Stimulated activated CD4-positive, alpha-beta T cell treated with anti-CD3 and anti-CD28 coated beads, Interleukin-2, amount 100 ng/mL, for 4 hours (primary cell): ENCODE measurements around the gene IL20RA.

ENCODE experiments used
- DNase-seq: peaks from one replicate; pipeline ENCODE4 v3.0.0-alpha.2; 2020; ENCODE audit warnings: low read depth

IL20RA gene

DNA sequence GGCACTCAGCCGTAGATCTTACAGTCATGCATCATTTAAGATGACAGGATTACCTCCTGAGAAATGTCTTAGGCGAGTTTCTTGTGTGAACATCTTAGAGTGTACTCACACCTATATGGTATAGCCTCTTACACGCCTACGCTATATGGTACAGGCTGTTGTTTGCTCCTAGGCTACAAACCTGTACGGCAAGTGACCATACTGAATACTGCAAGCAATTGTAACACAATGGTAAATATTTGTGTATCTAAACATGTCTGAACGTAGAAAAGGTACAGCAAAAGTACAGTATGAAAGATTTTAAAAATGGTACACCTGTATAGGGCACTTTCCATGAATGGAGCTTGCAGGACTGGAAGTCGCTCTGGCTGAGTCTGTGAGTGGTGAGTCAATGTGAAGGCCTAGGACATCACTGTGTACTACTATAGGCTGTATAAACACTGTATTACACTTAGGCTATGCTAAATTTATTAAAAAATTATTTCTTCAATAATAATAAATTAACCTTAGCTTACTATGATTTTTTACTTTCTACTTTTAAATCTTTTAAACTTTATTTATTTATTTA, 541 bp upstream of the IL20RA start:
- no peak for DNase-seq

DNA sequence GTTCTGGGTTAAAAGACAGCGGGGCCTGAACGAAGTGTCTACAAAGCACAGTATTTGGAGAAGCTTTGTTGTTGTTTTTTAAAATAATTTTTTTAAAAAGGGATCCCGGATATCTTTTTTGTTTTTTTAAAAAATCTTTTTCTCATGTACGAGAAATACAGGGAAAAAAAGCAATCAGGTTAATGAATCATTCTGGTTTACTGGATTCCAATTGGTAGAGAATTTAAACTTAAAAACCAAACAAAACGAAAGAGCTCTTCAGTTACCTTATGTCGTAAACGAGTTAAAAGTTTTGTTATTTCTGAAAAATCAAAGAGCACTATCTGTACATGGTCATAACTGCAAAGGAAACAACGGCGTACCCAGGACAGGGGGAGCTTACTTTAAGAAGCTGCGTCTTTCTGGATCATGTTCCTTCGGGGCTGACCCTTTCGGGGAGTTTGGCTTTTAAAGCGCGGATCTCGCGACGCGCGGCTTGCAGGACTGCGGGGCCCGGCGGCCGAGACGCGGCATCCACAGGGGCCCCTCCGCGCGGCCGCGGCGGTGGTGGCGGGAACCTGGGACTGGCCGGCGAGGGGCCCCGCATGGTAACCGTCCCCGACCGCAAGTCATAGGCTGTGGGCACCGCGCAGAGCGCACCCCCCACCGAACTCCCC, 927 bp downstream of the IL20RA start:
- DNase-seq = no peak

GRCh38 chr6:137040393-137040792, 4.4 kb downstream of the IL20RA start:
- DNase-seq = no peak

DNA sequence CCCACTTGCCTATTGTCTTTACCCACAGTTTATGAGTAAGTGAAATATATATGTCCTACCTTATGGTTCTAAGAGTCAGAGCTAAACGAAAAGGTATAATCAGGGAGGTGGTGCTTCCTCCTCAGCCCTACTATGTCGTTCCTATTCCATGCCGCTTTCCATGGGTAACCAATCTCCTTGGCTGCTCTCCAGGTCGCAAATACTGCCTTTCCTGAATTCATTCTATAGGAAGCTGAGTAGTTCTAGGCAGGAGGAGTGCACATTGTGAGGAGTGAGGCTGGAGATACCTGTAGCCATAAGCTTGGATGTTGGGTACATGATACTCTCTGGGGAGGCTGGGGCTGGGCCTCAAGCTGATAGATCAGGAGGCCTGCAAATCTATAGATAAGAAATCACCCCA, 5.8 kb downstream of the IL20RA start:
- DNase-seq = no peak

- no peak for DNase-seq
These were observed 8.0 kb downstream of the IL20RA start for GRCh38 chr6:137036566-137037300.

- no peak for DNase-seq
These were observed 10.9 kb downstream of the IL20RA start for GRCh38 chr6:137033828-137034227.

GRCh38 chr6:137031122-137031521, 13.6 kb downstream of the IL20RA start:
- no peak for DNase-seq

DNA sequence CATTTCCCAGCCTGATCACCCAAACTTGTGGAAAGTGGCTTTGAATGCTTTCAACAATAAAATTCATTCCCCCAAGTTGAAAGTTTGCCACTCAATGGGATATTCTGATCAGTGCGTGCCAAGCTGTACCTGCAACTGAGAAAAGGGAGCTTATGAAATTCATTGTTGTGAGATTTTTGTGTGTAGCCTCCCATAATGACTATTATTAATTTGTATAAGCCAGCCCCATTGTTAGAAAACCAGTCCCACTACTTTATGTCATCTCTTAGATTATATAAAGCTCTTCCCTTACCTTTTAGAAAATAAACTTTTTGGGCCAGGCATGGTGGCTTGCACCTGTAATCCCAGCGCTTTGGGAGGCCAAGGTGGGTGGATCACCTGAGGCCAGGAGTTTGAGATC, 15.9 kb downstream of the IL20RA start:
- DNase-seq = no peak

DNA sequence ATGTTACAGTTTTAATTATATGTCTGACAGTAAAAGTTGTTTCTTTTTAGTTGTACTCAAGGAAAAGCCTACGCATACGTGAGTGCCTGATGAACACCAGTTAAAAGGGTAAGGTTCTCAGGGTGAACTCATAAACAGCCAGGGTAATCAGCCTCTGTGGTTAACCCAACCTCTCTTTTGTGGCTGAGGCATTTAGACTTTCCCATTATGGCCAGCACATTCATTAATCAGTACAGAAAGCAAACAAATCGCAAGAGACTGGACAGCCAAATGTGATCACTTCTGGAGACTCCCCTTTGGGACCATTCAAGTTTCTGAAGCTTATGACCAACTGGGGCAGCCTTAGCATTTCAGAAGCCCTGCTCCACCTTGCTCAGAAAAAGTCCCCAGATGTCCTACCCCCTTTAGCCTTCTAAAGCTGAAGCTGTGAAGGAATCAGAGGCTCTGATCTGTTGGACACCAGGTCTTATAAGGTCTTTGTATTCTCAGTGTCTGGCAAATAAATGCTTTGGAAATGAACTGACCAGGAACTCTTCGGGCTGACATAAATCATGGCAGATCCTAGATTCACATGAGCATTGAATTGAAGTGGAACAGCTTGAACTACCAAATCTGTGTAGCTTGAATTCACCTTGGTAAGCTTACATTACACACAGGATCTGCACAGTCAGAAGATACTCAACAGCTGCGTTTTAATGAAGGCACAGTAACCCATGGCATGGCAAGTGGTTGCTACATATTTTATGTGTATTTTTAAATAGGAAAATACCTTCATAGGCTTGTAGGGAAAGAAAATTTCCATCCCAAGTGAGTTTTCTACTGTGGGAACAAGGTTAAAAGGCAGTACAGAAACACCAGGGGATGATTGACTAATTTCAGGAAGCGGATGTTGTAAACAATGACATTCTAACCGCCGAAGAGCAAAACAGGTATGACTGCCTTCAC, 18.7 kb downstream of the IL20RA start:
- DNase-seq = no peak

DNA sequence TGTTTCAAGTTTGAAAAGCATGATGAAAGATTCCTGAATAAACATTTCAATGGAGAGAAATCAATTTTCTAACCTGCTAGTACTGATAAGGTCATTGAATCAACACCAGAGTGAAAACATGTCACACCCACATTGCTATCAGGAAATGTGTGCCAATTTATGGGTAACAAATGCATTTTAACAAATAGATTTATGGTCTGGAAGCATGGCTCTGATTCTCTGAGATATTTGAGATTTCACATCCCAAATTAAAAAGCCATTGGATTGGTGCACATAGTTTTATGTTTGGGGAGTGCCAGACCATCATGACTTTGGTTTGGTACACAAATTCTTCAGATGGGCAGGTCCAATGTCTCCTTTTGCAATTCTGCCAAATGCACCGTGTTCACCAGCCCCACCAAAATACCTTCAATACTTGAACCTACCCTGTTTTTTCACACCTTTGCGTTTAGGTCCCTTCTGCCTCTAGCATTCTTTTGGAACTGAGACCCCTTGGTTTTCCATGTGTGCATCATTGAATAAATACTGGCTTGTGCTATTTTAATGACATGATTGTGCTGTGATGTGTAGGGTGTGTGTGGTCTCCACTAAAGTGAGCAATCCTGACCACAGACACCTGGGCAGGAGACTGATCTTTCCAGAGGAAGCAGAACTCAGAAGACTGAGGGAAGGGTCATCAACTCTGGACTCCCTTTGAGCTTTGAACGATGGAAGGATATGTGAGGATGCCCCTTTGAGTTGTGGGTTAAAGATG, 20.4 kb downstream of the IL20RA start:
- no peak for DNase-seq

GRCh38 chr6:137020776-137021175, 24.0 kb downstream of the IL20RA start:
- DNase-seq = no peak

DNA sequence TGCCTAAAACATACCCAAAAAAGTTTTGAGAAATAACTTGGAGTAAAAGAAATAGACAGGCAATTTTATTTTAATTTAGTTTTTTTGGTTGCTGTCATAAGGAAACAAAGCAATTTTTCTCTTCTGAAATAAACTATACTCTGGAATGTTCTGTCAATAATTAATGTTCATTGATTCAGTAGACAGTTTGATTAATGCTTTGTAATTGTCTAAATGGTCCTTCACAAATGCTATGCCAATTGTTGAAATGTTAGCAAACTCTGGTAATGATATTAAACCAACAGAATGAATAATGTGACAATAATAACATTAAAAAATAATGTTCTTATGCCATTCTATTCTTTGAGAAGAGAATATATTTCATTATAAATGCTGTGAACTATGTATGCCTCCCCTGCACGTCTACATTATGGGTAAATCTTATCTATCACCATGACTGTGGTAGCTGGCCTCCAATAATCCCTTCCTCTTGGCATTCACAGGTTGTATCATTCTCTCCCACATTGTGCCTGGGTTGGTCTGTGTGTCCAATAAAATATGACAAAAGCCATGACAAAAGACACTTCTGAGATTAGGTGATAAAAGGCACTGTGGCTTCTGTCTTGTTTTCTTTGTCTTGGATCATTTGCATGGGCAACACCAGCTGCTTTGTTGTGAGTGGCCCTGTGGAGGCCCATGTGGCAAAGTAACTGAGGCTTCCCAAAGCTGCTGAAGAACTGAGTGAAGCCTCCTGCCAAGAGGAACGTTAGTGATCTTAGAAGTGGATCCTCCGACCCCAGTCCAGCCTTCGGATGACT, 25.1 kb downstream of the IL20RA start:
- DNase-seq = no peak

DNA sequence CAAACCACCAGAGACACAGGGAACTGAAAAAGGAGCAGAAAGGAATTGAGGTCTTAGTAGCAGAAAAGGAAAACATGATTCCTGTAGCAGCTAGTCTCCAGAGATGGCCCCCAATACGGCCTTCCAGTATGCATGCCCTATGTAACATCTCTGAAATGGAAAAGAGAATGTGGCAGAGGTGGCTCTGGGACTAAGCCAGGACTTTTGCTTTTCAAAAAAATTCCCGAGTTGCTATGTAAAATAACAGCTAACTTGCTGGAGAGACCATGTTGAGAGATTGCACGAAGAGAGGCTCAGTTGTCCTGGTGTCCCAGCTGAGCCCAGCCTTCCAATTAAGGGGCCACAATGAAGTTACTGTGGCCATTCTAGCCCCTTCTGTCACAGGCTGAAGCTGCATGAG, 27.7 kb downstream of the IL20RA start:
- no peak for DNase-seq

DNA sequence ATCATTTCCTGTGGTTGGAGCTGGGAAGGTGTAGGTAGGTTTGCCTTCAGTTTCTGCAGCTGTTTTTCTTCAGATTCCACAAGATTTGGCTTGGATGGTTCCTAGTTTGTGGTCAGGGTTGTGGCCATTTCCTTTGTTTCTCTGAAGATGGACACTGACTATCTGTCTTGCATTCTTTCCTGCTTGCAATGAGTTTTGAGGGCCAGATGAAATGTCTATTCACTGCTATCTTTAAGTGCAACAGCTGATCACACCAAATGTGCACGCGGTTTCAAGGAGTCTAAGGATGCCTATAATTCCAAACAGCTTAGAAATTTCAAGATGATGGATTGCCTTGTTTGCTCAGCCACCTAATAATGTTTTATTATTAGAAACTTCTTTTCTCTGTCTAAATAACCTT, 28.4 kb downstream of the IL20RA start:
- DNase-seq = no peak

DNA sequence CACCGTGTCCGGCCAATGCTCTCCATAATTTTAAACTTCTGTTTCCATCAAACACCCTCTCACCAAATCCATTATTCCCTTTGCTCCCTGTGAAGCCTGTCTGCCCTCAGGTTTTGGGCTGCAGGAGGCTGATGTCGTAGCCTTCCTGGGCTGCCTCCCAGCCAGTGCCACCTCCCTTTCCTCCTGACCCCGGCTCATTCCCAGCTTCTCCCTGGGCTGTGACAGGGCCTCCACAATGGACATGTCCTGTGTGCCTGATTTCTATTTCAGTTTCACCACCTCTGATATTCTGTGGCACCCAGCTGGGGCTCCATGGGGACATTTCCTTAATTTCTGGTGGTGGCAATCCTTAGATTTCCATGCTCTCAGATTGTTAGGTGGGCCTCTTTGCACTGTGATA, 28.8 kb downstream of the IL20RA start:
- DNase-seq = no peak

DNA sequence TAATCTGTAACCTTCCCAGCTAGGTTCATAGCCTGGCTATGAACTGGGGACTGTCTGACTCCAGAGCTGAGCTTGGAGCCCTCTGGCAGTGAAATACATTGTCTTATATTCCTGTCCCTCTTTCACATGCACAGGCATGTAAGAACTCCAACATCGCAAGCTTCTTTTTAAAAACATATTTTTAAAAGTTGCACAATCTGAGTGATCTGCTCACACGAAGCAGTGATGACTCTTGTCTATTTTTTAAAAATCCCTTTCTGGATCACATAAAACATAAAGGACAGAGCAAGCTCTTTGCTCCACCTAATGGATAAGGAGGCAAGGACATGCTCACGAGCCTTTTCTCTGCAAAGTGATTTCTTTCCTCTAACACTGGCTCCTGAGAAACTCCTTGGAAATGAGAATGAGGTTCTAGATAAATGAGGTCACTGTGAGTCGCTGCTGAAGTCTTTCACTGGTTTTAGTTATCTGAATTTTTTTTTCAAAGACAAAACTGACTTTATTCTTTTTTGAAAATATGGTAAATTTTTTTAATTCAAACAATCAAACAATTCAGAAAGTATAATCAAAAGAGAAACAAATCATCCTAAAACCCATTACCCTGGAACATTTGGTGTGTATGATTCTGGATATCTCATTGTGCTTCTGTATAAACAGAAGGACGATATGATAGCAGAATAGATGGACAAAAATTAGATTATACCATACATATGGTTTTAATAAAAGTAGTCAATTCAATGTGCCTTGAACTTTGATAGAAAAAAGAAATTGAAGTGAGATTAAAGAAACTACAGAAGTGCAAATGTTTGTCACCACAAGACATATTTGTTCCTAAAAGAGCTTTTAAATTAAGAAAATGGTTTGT, 30.8 kb downstream of the IL20RA start:
- no peak for DNase-seq

DNA sequence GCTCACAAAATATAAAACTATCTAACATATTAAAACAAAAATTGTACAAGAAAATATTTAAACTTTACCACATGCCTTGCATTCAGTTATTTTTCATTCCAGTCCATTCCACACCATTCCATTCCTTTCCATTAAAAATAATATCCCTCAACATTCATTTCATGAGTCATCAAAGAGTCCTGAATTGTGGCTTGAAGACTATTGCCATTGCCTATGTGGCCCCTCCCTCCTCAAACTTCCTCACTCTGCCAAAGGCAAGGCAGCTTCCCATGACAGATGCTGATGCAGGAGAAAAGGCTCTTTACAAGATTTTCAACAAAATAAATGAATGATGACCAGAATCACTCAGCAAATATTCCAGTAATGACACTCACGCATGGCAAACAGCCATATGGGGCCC, 31.7 kb downstream of the IL20RA start:
- no peak for DNase-seq

GRCh38 chr6:137011406-137011805, 33.4 kb downstream of the IL20RA start:
- no peak for DNase-seq

DNA sequence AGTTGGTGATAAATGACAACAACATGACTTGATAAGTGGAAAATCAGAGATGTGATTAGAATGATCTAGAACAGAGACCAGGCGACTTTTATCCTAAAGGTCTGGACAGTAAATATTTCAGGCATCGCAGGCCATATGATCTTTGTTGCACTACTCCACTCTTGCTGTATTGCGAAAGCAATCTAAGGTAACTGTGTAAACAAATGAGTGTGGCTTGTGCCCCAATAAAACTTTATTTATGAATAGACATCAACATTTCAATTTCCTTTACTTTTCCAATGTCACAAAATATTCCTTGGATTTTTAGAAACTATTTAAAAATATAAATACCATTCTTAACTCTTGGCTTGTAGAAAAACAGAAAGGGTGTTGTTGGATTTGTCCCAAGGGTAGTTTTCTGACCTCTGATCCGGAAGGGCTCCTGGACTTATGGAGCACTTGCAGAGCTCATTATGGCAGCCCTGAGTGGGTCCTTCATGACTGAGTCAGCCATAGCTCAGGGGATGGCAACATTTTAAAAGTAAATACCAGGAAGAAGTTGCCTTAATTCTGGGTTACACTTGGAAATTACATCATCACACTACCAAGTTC, 34.5 kb downstream of the IL20RA start:
- no peak for DNase-seq

DNA sequence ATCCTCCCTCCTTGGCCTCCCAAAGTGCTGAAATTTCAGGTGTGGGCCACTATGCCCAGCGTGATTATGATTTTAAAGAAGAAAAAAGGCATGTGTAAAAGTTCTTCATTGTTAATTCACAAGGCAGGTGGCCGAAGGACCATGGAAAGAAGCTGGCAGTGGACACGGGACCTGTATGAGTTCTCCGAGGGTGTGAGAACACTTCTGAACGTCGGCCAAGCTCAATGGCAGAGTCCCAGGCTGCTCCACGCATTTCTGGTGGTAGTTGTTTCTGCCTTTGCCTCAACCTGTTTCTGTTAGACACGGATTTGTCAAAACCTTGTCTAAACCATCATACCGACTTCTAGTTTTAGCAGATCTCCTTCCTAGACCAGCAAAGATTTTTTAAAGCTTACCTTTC, 36.6 kb downstream of the IL20RA start:
- DNase-seq = no peak
